T-helper 22 cell (primary cell): ENCODE results near the gene DDX41.
A peak's percentile ranks its signal among the peaks of the same experiment; 100 is the strongest.
"Not testable (repeated sequence)": the region's sequence is repeated elsewhere in the genome, so short reads cannot be mapped to it uniquely, and the experiment has no call there.

Source experiments
- DNase-seq: peaks from one replicate; pipeline ENCODE4 v3.0.0-alpha.2; 2020; ENCODE audit warnings: low read depth

DDX41 gene

DNA sequence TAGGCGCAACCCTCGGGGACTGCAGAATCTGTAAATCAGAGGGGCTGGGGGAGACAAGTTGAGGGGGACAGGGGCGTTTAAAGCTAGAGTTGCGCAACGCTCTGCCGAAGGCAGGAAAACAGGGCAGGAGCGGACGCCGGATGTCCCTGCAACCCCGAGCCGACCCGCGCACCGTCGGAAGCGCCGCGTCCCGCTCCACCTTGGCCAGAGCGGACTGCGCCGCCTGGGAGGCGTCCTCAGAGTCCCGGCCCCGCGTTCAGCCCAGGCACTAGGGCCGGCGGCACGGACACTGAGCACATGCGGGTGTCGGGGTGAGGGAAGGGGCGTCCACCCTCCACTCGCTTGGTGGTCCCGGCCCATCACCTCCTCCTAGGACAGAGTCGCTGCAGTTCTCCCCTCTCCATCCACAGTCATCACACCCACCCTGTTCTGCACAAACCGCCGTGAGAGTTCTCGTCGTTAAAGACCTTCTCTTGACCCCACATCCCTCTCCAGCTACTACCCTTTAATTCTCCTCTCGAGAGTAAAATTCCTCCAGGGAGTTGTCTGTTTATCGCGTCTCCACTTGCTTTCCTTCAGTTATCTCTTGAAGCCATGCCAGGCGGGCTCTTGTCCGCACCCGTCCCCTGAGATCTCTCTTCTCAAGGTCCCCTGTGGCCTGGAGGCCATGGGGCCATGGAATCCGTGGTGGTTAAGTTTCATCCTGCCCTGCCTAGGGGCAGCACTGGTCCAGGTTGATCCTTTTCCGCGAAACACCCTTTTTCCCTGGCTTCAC, 18.6 kb downstream of the DDX41 start:
- no peak for DNase-seq

DNA sequence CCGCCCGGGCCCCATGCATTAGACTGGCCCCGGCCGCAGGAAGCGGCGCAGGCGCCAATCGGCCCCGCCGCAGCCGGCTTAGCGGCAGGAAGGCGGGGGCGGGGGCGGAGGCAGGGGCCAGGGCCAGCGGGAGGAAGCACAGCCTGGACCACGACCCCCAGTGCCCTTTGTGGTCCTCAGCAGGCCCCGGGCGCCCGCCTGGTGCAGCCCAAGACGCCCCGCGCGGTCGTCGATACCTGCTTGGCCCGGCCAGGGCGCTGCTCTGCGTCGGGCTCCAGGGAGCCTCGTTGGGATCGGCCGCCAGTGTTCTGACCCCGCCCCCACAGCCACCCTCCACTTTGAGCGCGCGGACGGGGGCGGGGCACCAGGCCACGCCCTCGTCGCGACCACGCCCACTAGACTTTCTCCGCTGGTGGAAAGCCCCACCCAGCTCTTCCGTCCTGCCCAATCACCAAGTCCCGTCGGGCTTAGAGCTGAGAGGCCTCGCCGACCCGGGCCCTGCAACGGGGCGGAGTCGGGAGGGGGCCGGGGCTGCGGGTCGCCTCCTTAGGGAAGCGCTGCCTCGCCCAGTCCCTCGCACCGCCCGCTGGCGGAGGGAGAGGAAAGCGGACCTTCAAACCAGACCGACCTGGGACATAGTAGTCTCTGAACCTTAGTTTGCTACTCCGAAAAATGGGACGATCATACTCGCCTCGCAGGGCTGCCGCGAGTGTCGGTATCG, 19.3 kb downstream of the DDX41 start, which contains the start of gene PDLIM7:
TSS of gene PDLIM7 (minus strand) at position 313 of the 721 bp plus-strand sequence. CDS start 1,092 bp downstream, outside the sequence.
- DNase-seq, result peak; percentile 88

DNA sequence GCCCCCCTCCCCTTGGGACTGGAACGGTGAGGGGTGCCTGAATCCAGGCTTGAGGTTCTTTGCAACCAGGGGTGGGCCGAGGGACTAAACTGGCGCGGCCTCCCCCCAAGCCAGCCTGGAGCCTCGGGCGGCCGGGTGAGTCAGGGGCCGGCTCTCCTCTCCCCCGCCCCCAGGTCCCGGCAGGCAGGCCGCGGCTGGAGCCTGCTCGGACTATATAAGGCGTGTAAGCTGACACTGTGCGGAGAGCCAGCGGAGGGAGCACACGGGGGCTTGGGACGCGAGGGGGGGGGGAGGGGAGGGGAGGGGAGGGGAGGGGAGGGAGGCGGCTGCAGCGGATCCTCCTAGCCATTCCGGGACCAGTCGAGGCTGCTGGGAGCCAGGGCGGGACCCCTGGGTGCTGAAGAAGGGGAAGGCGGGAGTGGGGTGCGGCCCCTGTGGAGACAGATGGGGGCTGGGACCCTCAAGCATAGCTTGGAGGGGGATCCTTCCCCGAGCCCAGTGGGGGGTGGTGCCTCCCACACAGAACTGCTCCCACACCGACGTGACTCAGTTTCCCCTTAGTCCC, 20.0 kb downstream of the DDX41 start:
- DNase-seq, result no peak

DNA sequence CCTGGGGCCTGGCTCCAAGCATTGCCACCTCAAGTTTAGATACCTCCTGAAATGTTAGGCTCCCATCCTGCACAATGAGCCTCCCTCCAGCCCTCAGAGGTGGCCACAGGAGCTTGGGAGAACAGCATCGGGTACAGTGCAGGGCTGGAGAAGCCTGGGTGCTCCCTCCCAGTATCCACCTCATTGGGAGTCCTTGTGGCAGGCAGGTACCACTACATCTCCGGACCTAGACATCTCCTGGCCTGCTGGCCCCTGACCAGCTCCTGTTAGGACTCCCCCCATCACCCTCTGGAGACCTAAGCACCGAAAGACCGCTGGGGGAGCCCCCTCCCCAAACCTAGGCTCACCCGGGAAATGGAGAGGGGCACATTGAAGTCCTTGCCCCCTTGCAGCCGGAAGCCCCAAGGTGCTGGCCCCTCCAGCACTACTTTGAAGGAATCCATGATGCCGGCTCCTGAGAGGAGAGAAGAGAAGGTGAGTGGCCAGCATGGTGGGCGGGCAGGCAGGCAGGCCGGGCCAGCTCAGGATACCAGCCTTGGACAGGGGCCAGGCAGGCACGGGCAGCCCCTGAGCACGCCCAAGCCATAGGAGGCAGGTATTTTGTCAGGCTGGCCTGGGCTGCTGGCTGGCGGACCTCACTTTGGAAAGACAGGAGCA, 20.6 kb downstream of the DDX41 start:
- no peak for DNase-seq

DNA sequence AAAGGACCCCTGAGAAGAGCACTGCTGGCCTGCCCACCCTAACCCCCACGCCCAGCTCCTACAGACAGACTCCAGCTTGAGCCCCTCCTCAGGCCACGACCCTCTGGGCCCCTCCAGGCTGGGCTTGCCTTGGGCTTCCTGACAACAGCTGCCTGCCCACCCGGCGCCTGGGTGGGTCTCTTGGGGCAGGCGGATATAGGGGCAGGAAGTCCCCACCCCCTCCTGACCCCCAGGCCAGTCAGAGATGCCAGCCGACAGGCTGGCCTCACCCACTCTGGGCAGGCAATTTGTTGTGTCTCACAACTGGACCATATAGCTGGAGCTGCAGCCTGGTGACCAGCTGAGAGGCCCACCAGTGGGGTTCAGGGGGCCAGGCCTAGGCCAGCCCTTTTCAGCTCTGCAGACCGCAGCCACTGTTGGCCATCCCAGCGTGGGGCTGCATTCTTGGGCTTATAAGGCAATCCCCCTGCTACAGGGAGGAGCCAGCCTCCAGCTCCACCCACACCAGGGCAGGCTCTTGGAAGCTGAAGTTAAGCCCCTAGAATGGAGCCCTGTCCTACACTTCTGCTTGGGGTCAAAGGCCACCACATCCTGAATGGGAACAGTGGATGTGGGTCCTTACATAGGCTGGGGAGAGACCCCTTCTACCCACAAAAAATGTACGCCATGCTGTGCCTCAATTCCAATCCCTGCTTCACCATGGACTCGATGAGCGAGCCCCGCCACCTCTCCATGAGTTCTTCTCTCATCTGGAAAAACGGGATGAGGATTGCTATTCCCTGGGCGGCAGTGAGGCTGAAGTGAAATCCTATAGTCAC, 21.3 kb downstream of the DDX41 start:
- DNase-seq, result no peak

DNA sequence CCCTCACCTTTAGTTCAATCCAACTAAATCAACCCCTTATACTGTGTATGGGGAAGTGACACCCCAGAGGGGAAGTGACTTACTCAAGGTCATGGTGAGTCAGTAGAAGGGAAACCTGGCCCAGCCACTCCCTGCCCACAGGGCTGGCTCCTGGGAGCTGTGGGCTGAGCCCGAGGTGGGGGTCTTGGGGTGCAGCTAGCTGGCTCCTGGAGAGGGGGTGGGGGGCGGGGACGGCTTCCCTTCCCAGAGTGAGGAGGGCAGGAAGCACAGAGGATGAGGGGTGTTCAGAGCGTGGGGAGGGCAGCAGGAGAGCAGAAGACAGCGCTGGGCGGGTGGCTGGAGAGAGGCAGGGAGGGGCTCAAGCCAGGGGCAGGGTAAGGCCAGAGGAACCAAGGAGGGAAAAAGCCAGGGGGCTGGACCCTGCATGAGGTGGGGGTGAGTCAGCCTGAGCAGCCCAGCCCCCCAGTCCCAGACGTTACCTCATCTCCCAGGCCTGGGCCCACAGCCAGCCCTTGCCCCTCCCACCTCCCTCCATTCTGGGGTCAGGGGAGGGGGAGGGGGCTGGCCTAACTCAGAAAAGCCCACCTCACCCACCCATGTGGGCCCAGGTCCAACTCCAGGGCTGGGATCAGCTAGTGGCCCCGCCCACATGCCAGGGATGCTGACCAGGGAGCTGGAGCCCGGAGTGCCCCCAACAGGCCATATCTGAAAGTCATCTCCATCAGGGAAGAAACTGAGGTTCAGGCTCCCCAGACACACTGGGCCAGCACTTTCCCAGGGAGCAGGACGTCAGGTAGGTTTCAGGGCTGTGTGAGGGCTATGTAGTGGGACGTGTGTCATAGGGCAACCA, 22.2 kb downstream of the DDX41 start:
- no peak for DNase-seq

DNA sequence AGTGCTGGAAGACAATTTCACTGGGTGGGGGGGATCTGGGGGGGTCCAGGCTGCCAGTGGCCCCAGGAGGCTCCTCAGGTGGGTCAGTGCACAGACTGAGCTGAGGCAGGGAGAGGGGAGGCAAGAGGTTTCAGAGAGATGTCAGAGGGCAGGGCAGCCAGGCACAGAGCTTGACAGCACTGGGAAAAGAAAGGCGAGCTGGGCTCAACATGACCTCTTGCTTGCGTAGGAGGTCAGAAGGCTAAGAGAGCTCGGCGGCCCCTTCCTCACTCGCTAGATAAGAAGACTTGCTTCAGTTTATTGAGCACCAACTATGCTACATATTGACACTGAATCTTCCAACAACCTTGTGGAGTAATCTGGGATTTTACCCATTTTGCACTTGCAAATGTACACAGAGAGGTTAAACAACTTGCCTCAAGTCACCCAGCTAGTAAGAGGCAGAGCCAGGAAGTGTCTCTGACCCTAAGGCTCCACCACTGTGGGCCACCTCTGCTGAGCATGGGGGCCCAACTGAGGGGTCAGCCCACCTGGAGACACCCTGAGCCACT, 22.9 kb downstream of the DDX41 start:
- no peak for DNase-seq

DNA sequence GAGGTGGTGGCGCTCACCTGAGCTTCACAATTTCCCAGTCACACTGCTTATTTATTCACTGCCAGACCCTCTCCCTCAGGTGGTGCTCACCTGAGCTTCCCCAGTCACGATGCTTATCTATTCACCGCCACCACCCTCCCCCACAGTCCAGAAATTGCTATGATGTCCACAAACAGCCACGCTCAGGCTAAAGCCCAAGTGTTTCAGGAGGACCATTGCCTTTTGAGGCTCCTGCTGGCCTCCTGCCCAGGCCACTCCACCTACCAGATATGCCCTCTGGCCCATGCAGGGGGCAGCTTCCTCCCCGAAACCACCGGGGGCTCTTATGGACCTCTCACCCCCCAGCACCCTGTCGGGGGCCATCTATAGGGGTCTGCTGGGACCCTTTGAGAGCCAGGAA, 23.9 kb downstream of the DDX41 start:
- DNase-seq, result no peak

DNA sequence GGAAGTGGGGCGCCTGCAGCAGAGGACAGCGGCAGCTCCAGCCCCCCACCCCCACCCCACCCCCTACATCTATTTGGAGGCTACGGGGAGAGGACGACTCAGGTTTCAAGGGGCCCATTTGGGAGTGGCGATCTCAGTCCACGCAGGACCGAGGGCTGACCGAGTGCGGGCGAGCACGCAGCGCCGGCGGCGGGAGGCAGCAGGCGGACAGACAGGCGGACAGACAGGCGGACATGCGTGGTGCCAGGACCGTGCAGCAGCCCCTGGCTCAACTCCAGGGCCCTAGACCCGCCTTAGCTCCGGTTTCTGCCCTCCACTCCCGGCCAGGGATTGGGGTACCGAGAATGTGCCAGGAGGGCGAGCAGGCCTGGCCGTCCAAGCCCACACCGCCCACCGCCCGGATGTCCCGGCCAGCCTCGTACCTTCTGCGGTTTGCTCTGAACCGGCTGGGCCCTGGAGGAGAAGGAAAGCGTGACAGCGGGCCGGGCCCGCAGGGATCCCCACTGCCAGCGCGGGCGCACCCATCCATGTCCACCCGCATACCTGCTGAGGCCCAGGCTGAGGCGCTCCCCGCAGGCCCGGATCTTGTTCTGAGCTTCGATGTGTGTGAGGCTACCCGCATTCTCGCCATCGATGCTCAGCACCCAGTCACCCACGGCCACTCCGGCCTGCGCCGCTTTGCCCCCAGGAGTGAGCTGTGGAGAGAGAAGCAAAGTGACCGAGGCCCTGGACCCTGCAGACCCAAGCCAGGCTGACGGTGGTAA, 24.6 kb downstream of the DDX41 start:
- no peak for DNase-seq

DNA sequence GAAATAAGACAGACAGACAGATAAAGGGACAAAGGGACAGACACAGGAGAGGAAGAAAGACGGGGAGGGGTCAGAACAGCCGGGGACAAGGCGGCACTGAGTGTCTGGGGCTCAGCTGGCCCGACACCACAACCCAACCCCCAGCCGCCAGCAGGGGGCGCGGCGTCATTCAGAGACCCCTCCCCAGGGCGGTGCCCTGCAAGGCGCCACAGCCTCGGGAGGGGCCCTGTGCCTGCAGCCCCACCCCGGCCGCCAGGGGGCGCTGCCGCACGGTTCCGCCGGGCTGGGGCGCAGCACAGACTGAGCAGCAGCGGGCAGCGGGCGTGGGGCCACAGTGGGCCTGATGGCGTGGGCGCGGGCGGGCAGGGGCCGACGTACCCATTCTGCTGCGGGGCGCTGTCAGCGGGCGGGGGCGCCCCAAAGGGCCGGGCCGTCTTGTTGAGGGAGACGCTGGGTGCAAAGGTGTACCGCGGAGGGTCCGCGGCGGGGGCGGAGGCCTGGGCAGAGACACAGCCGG, 25.3 kb downstream of the DDX41 start:
- no peak for DNase-seq

DNA sequence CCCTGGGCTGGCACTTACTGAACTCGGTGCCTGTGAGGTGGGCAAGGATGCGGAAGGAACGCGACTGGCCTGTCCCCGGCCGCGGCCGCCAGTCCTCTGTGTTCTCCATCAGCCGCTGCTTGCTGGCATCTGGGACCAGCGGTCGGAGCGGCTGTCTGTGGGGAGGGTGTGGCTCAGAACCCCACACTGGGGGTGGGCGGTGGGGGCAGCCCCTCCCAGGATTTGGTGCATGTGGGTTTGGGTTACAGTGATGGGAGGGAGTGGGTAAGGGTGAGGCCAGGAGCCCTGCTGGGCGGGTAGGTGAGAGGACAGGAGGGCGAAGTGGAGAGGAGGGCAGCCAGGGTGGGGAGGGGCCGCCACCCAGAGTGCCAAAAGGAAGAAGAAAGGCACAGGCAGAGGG, 25.8 kb downstream of the DDX41 start:
- DNase-seq, result no peak

DNA sequence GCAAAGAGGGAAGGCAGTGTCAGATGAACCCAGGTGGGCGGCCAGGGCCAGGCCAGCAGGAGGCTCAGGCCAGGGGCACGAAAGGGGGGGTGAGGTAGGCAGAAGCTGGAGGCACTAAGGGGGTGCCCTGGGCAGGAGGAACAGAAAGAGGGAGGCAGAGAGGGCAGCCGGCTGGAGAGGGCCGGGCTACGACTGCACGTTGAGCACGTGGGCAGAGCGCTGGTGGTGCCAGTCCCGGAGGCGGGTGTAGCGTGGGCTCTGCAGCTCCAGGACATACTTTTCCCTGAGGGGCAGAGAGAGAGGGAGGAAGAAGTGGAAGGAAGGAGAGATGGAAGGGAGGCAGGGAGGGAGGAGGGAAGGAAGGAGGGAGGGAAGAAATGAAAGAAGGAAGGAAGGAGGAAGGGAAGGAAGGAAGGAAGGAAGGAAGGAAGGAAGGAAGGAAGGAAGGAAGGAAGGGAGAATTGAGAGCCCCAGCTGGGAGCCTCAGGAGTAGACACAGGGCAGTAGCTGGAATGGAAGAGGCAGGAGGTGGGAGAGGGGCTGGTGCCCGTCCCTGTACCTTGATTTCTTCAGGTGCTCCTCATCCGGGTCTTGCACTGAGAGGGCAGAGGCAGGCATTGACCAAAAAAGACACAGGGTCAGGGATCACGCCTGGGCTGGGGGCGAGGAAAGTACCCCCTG, 26.3 kb downstream of the DDX41 start:
- DNase-seq, result no peak

DNA sequence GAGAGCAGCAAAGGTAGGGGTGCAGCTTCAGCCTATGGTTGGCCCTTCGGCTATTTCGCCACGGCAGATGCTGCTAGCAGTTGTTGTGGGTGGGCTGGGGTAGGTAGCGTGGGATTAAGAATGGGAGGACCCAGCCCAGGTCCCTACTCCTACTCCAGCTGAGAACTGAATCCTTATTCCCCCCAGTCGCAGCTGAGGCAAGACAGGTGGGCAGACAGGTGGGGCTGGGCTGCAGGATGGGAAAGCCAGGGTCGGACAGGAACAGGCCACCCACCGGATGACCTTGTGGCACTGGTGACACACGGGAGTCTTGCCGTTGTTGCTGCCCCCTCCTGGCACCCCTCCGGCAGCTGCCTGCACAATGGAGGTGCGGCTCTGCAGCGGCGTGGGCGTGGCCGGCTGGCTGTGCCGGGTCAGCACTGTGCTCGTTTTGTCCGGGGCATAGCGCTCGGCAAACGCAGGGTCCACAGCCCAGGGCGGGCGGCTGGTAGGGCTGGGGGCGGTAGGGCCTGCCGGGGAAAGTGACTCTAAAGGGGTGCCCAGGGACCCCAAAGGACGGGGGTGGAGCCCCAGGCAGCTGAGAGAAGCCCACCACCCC, 27.5 kb downstream of the DDX41 start:
- no peak for DNase-seq

DNA sequence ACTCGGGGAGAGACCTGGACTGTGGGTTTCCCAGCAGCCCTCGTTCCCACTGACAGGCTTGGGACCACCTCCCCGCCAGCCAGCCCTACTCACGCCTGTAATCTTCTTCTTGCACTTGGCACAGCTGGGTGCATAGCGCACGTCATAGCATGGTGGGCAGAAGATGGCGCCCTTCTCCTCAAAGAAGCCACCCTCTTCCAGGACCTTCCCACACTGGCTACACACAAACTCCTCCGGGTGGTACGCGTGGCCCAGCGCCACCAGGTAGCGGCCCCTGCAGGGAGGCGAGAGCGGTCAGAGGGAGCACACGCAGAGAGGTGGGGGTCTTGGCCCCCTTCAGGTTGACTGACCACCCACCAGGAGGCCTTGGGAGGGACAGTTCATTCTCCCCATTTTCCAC, 28.8 kb downstream of the DDX41 start:
- no peak for DNase-seq

DNA sequence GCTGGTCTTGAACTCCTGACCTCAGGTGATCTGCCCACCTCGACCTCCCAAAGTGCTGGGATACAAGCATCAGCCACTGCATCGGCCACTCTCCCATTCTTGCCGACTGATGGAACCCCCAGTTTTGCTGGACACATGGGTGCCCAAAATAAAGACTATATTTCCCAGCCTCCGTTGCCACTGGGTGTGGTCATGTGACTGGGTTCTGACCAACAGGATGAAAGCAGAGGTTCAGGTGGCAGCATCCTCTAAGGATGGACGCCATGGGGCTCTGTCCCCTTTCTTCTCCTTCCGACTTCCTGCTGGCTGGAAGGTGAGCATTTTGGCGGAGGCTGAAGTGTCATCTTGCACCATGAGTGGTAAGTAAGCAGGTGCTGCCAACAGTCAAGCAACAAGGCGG, 29.6 kb downstream of the DDX41 start:
- DNase-seq, result no peak

DNA sequence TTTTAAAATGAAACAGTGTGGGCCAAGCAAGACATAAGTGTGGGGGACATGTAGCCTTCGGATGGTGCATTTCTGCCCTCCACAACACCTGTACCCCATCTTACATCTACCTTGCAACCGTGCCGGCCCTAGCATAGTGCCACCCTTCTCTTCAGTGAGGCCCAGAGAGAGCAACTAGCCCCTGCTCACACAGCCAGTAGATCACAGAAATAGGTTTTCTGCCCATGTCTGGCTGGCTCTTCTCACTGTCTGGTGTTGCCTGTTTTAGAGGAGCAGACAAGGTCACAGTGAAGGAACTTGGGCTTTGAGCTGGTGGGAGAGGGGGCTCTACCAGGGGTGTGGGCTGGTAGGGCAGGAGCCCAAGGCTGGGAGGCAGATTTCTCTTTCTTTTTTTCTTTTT, 30.5 kb downstream of the DDX41 start:
- no peak for DNase-seq

DNA sequence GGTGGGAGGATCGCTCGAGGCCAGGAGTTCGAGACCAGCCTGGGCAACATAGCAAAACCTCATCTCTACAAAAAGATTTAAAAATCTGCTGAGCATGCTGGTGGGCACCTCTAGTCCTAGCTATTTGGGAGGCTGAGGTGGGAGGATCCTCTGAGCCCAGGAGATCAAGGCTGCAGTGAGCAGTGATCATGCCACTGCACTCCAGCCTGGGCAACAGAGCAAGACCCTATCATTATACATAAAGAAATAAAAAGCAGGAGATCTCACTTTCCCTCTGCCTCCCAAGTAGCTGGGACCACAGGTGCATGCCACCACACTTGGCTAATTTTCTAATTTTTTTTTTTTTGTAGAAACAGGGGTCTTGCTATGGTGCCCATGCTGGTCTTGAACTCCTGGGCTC, 31.0 kb downstream of the DDX41 start:
- DNase-seq, result not testable (repeated sequence)

DNA sequence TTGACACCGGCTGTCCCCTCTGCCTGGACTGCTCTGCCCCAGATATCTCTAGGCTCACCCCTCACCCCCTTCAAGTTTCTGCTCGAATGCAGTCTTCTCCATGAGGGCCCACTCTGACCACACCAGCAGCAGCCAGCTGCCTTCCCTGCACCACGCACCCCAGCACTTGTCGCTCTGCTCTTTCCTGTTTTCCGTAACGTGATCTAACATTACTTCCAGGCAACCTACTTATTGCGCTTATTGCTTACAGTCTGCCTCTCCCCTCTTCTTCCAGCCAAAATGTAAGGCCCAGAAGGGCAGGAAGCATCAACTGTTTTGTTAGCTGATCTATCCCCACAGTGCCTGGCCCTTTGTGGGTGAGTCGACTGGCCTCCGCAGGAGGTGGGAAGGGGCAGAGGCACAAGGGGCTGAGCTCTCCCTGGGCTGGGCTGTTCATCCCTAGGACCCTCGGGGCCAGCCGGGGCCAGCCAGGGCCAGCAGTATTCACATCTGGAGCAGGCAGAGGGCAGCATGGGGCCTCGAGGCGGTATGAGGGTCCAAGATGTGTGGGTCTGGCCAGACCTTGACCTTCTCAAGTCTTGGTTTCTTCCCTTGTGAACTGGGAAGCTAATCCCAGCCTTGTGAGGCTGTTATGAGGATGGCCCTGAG, 31.7 kb downstream of the DDX41 start:
- DNase-seq, result no peak
